ENCODE results near the gene FBXO10.

DNA sequence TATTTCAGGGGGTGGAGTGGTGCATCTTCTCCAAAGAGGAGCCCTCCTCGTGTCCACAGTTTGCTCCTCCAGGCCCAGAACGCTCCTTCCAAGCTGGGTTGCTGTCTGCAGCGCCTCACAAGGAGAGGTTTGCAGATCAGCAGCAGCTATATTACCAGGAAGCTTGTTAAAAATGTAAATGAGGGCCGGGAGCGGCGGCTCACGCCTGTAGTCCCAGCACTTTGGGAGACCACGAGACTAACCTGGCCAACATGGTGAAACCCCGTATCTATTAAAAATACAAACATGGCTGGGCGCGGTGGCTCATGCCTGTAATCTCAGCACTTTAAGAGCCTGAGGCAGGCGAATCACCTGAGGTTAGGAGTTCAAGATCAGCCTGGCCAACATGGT lies 49.6 kb upstream of the FBXO10 start:
- no peak for TF ChIP-seq CEBPB (IDR thresholded peaks at IDR 0.05; ENCODE audit: low read depth)
- no peak for TF ChIP-seq POLR2AphosphoS5 (IDR thresholded peaks at IDR 0.05; ENCODE audit: low read depth, low read length)
- TF ChIP-seq, protein P1, sequence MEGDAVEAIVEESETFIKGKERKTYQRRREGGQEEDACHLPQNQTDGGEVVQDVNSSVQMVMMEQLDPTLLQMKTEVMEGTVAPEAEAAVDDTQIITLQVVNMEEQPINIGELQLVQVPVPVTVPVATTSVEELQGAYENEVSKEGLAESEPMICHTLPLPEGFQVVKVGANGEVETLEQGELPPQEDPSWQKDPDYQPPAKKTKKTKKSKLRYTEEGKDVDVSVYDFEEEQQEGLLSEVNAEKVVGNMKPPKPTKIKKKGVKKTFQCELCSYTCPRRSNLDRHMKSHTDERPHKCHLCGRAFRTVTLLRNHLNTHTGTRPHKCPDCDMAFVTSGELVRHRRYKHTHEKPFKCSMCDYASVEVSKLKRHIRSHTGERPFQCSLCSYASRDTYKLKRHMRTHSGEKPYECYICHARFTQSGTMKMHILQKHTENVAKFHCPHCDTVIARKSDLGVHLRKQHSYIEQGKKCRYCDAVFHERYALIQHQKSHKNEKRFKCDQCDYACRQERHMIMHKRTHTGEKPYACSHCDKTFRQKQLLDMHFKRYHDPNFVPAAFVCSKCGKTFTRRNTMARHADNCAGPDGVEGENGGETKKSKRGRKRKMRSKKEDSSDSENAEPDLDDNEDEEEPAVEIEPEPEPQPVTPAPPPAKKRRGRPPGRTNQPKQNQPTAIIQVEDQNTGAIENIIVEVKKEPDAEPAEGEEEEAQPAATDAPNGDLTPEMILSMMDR (IDR thresholded peaks at IDR 0.05 in 2 of 3, conservative IDR thresholded peaks at IDR 0.05 in 1 of 3; ENCODE audit: borderline replicate concordance in 1 of 3, insufficient read depth in 1 of 3, low read depth in 2 of 3, low read length in 2 of 3), result no peak
- TF ChIP-seq, protein P2, sequence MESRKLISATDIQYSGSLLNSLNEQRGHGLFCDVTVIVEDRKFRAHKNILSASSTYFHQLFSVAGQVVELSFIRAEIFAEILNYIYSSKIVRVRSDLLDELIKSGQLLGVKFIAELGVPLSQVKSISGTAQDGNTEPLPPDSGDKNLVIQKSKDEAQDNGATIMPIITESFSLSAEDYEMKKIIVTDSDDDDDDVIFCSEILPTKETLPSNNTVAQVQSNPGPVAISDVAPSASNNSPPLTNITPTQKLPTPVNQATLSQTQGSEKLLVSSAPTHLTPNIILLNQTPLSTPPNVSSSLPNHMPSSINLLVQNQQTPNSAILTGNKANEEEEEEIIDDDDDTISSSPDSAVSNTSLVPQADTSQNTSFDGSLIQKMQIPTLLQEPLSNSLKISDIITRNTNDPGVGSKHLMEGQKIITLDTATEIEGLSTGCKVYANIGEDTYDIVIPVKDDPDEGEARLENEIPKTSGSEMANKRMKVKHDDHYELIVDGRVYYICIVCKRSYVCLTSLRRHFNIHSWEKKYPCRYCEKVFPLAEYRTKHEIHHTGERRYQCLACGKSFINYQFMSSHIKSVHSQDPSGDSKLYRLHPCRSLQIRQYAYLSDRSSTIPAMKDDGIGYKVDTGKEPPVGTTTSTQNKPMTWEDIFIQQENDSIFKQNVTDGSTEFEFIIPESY (IDR thresholded peaks at IDR 0.05; ENCODE audit: extremely low read depth, insufficient replicate concordance, low read length), result no peak
- TF ChIP-seq EZH2phosphoT487 (IDR thresholded peaks at IDR 0.05; ENCODE audit: borderline replicate concordance), result no peak
- TF ChIP-seq, protein P3, sequence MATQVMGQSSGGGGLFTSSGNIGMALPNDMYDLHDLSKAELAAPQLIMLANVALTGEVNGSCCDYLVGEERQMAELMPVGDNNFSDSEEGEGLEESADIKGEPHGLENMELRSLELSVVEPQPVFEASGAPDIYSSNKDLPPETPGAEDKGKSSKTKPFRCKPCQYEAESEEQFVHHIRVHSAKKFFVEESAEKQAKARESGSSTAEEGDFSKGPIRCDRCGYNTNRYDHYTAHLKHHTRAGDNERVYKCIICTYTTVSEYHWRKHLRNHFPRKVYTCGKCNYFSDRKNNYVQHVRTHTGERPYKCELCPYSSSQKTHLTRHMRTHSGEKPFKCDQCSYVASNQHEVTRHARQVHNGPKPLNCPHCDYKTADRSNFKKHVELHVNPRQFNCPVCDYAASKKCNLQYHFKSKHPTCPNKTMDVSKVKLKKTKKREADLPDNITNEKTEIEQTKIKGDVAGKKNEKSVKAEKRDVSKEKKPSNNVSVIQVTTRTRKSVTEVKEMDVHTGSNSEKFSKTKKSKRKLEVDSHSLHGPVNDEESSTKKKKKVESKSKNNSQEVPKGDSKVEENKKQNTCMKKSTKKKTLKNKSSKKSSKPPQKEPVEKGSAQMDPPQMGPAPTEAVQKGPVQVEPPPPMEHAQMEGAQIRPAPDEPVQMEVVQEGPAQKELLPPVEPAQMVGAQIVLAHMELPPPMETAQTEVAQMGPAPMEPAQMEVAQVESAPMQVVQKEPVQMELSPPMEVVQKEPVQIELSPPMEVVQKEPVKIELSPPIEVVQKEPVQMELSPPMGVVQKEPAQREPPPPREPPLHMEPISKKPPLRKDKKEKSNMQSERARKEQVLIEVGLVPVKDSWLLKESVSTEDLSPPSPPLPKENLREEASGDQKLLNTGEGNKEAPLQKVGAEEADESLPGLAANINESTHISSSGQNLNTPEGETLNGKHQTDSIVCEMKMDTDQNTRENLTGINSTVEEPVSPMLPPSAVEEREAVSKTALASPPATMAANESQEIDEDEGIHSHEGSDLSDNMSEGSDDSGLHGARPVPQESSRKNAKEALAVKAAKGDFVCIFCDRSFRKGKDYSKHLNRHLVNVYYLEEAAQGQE (IDR thresholded peaks at IDR 0.05; ENCODE audit: low read depth), result no peak
- no peak for TF ChIP-seq ZFX (IDR thresholded peaks at IDR 0.05)
- no peak for TF ChIP-seq EGR1 (IDR thresholded peaks at IDR 0.05; ENCODE audit: low read depth)
- no peak for TF ChIP-seq POLR2A (IDR thresholded peaks at IDR 0.05; ENCODE audit: borderline replicate concordance, extremely low read depth, insufficient read depth, insufficient read length)
- TF ChIP-seq ZNF274 (IDR thresholded peaks at IDR 0.05; ENCODE audit: low read depth, low read length), result no peak
